HG02938 (cell line): Measurements from ENCODE around the gene PEAK1.

ENCODE experiments used
- ATAC-seq: cut with Tn5 transposase; IDR thresholded peaks from one replicate; pipeline ENCODE4 v1.9.1; 2021; ENCODE audit warnings: mild to moderate bottlenecking, moderate library complexity; ENCODE audit not compliant: unreplicated experiment

Gene PEAK1

GRCh38 chr15:77107068-77107467, 312.8 kb downstream of the PEAK1 start:
- no peak for ATAC-seq

- ATAC-seq, result no peak
Observed at GRCh38 chr15:77104155-77104554, 315.7 kb downstream of the PEAK1 start.

- no peak for ATAC-seq
Observed at GRCh38 chr15:77099741-77100463, 320.0 kb downstream of the PEAK1 start.

- no peak for ATAC-seq
Observed at GRCh38 chr15:77098572-77098971, 321.3 kb downstream of the PEAK1 start.

GRCh38 chr15:77097921-77098320, 322.0 kb downstream of the PEAK1 start:
- ATAC-seq, result no peak

GRCh38 chr15:77097248-77097721, 322.6 kb downstream of the PEAK1 start:
- no peak for ATAC-seq

- no peak for ATAC-seq
Observed at GRCh38 chr15:77096541-77096940, 323.4 kb downstream of the PEAK1 start.

- ATAC-seq, result no peak
Observed at GRCh38 chr15:77096138-77096537, 323.8 kb downstream of the PEAK1 start.

- no peak for ATAC-seq
Observed at GRCh38 chr15:77094397-77095030, 325.4 kb downstream of the PEAK1 start.

- ATAC-seq, result no peak
Observed at GRCh38 chr15:77093436-77093835, 326.5 kb downstream of the PEAK1 start.

- ATAC-seq, result no peak
Observed at GRCh38 chr15:77091097-77091496, 328.8 kb downstream of the PEAK1 start.

GRCh38 chr15:77087213-77087612, 332.7 kb downstream of the PEAK1 start:
- no peak for ATAC-seq

- no peak for ATAC-seq
Observed at GRCh38 chr15:77085297-77085696, 334.6 kb downstream of the PEAK1 start.

GRCh38 chr15:77084436-77084835, 335.5 kb downstream of the PEAK1 start:
- ATAC-seq, result no peak

GRCh38 chr15:77083381-77084160, 336.3 kb downstream of the PEAK1 start:
- no peak for ATAC-seq

- no peak for ATAC-seq
Observed at GRCh38 chr15:77081971-77082370, 337.9 kb downstream of the PEAK1 start.

GRCh38 chr15:77076323-77076915, 343.5 kb downstream of the PEAK1 start:
- ATAC-seq, result no peak

GRCh38 chr15:77075528-77075927, 344.4 kb downstream of the PEAK1 start:
- no peak for ATAC-seq

GRCh38 chr15:77074350-77074749, 345.6 kb downstream of the PEAK1 start:
- ATAC-seq, result no peak

- no peak for ATAC-seq
Observed at GRCh38 chr15:77071305-77072223, 348.3 kb downstream of the PEAK1 start.
